Stimulated activated CD8-positive, alpha-beta memory T cell treated with anti-CD3 and anti-CD28 coated beads, Interleukin-7, amount 100 ng/mL, for 24 hours (primary cell): ENCODE data around the gene NEUROG2.
A peak's percentile ranks its signal among the peaks of the same experiment; 100 is the strongest.
"Not testable (repeated sequence)": the region's sequence is repeated elsewhere in the genome, so short reads cannot be mapped to it uniquely, and the experiment has no call there.

Experiments used
- DNase-seq: peaks from one replicate; pipeline ENCODE4 v3.0.0-alpha.2; 2020; ENCODE audit warnings: low read depth

The NEUROG2 gene

GRCh38 chr4:112516066-112516470 is at the start of gene NEUROG2:
Gene NEUROG2, minus strand, starts transcription at chr4:112516180. Its CDS starts 705 bp downstream, at chr4:112515475.
- DNase-seq: no peak

GRCh38 chr4:112564706-112565270 is 48.8 kb upstream of the NEUROG2 start:
- DNase-seq: no peak

GRCh38 chr4:112563431-112564200 is 47.6 kb upstream of the NEUROG2 start:
- no peak for DNase-seq

GRCh38 chr4:112562254-112562879 is 46.4 kb upstream of the NEUROG2 start:
- DNase-seq: no peak

- DNase-seq: no peak
Observed at GRCh38 chr4:112560084-112560483, 44.1 kb upstream of the NEUROG2 start.

- no peak for DNase-seq
Observed at GRCh38 chr4:112559053-112559452, 43.1 kb upstream of the NEUROG2 start.

GRCh38 chr4:112557676-112558411 is 41.9 kb upstream of the NEUROG2 start:
- DNase-seq: no peak

GRCh38 chr4:112554271-112554670 is 38.3 kb upstream of the NEUROG2 start:
- DNase-seq: not testable (repeated sequence)

GRCh38 chr4:112552668-112553067 is 36.7 kb upstream of the NEUROG2 start:
- DNase-seq: no peak

GRCh38 chr4:112550728-112551127 is 34.7 kb upstream of the NEUROG2 start:
- DNase-seq: no peak

GRCh38 chr4:112546476-112546875 is 30.5 kb upstream of the NEUROG2 start:
- no peak for DNase-seq

- DNase-seq: no peak
Observed at GRCh38 chr4:112545346-112545745, 29.4 kb upstream of the NEUROG2 start.

GRCh38 chr4:112540695-112541094 is 24.7 kb upstream of the NEUROG2 start:
- no peak for DNase-seq

- no peak for DNase-seq
Observed at GRCh38 chr4:112536123-112536522, 20.1 kb upstream of the NEUROG2 start.

- DNase-seq: no peak
Observed at GRCh38 chr4:112532267-112532666, 16.3 kb upstream of the NEUROG2 start.

GRCh38 chr4:112531146-112531545 is 15.2 kb upstream of the NEUROG2 start:
- DNase-seq: no peak

GRCh38 chr4:112526061-112526460 is 10.1 kb upstream of the NEUROG2 start:
- DNase-seq: no peak

GRCh38 chr4:112523764-112524505 is 8.0 kb upstream of the NEUROG2 start:
- peak; percentile 49 for DNase-seq

- no peak for DNase-seq
Observed at GRCh38 chr4:112523008-112523721, 7.2 kb upstream of the NEUROG2 start.

GRCh38 chr4:112522431-112522830 is 6.5 kb upstream of the NEUROG2 start:
- not testable (repeated sequence) for DNase-seq
